Common myeloid progenitor, CD34-positive (primary cell): ENCODE results near the gene MAPK1.
A peak's percentile ranks its signal among the peaks of the same experiment; 100 is the strongest.

Experiments used
- CTCF ChIA-PET: fragments of 350-600 bp; sonication (Branson Sonifier 250); formaldehyde crosslinking; loops from one replicate; lab custom pipeline; 2021; ENCODE audit warnings: antibody characterized with exemption; lab: Charles Lee
- POLR2A ChIA-PET: fragments of 350-600 bp; sonication (Branson Sonifier 250); formaldehyde crosslinking; loops from one replicate; lab custom pipeline; 2021; ENCODE audit warnings: antibody characterized with exemption; lab: Charles Lee
- DNase-seq, 3 donors: peaks; one replicate each; pipeline versions ENCODE4 v3.0.0 to v3.0.0-alpha.2; 2013
- H3K27ac ChIP-seq, 2 experiments: 1 replicate in 1 of 2; 2 replicates in 1 of 2; pipeline ENCODE4 v1.7.0; 2013; ENCODE audit warnings: inconsistent platforms in 2 of 2, low read length in 2 of 2, mild to moderate bottlenecking in 2 of 2, low read depth in 1 of 2, moderate library complexity in 1 of 2; ENCODE audit not compliant: severe bottlenecking in 2 of 2, insufficient read depth in 1 of 2, poor library complexity in 1 of 2
- H3K27me3 ChIP-seq, 5 experiments: replicated peaks in 2 of 5; 1 replicate in 3 of 5; 2 replicates in 2 of 5; pipeline versions ENCODE4 v1.6.1 to v1.7.0; 2013; ENCODE audit warnings: low read length in 4 of 5, mild to moderate bottlenecking in 2 of 5, moderate library complexity in 2 of 5, inconsistent platforms in 1 of 5; ENCODE audit not compliant: insufficient read depth in 5 of 5, control insufficient read depth in 4 of 5
- H3K36me3 ChIP-seq, 4 experiments: 1 replicate in 2 of 4; 2 replicates in 2 of 4; pipeline versions ENCODE4 v1.6.1 to v1.7.0; 2013; ENCODE audit warnings: low read length in 3 of 4, control low read depth in 1 of 4, mild to moderate bottlenecking in 1 of 4; ENCODE audit not compliant: control insufficient read depth in 4 of 4, insufficient read depth in 4 of 4
- H3K4me1 ChIP-seq, 4 experiments: 1 replicate in 3 of 4; 2 replicates in 1 of 4; pipeline versions ENCODE4 v1.6.1 to v1.7.1; 2013; ENCODE audit warnings: low read length in 3 of 4, mild to moderate bottlenecking in 3 of 4, control low read depth in 1 of 4, inconsistent platforms in 1 of 4, moderate library complexity in 1 of 4; ENCODE audit not compliant: control insufficient read depth in 4 of 4, insufficient read depth in 4 of 4; ENCODE audit errors: control extremely low read depth in 1 of 4
- H3K4me3 ChIP-seq, 7 experiments: 1 replicate in 4 of 7; 2 replicates in 3 of 7; pipeline versions ENCODE4 v1.5.1 to v1.7.0; 2013; ENCODE audit warnings: mild to moderate bottlenecking in 7 of 7, low read length in 6 of 7, moderate library complexity in 6 of 7, inconsistent platforms in 2 of 7, low read depth in 2 of 7, control low read depth in 1 of 7; ENCODE audit not compliant: insufficient read depth in 4 of 7, control insufficient read depth in 1 of 7; ENCODE audit errors: extremely low read depth in 1 of 7
- H3K9me3 ChIP-seq, 5 experiments: 1 replicate in 4 of 5; 2 replicates in 1 of 5; pipeline versions ENCODE4 v1.6.1 to v1.7.1; 2013; ENCODE audit warnings: low read length in 4 of 5, mild to moderate bottlenecking in 2 of 5, inconsistent platforms in 1 of 5, low read depth in 1 of 5, moderate library complexity in 1 of 5; ENCODE audit not compliant: control insufficient read depth in 4 of 5, insufficient read depth in 2 of 5; ENCODE audit errors: control extremely low read depth in 1 of 5
- WGBS: methylation state at CpG from one replicate; pipeline ENCODE4 v1.1.5; 2013; ENCODE audit not compliant: insufficient coverage; 5-methylcytosine and 5-hydroxymethylcytosine counted together

Gene MAPK1

GRCh38 chr22:21713428-21714058 is 153.9 kb downstream of the MAPK1 start:
- Histone ChIP-seq H3K4me3 (no peak overlapping the region), H3K36me3 (peaks cover 0 to 18% (median 5%) of the 10 kb centered on the region in 4 experiments), H3K27me3 (no peaks in the 10 kb centered on the region), H3K9me3 (no peaks in the 10 kb centered on the region), H3K27ac (no peak overlapping the region), H3K4me1 (peaks cover 0 to 4% (median 1%) of the 10 kb centered on the region in 4 experiments)
- ChIA-PET CTCF (no interaction called here), POLR2A (no interaction called here)
- no peak for DNase-seq
- 93% methylated on average over 7 of the region's 9 CpGs for WGBS

GRCh38 chr22:21712751-21713427 is 154.6 kb downstream of the MAPK1 start:
- POLR2A ChIA-PET = no interaction called here

GRCh38 chr22:21711851-21712250 is 155.6 kb downstream of the MAPK1 start:
- 100% methylated on average over 3 of the region's 4 CpGs for WGBS
- ChIA-PET POLR2A (no interaction called here), CTCF (interaction anchor here (0.9 to 1.0 kb wide), 2 partner anchors 223 to 239 kb away, joined by 3 read pairs; no protein-coding TSS in a partner anchor)
- Histone ChIP-seq H3K36me3 (peaks cover 0 to 21% (median 5%) of the 10 kb centered on the region in 4 experiments), H3K27ac (no peak overlapping the region), H3K27me3 (no peaks in the 10 kb centered on the region), H3K4me1 (peaks cover 0 to 4% (median 1%) of the 10 kb centered on the region in 4 experiments), H3K4me3 (no peak overlapping the region), H3K9me3 (no peaks in the 10 kb centered on the region)
- DNase-seq = no peak

More at GRCh38 chr22:21712751-21713427, 154.6 kb downstream of the MAPK1 start:
- WGBS = 51% methylated on average over 12 of the region's 14 CpGs
- H3K36me3 ChIP-seq = peaks cover 0 to 18% (median 5%) of the 10 kb centered on the region in 4 experiments
- peak overlapping the region in 1 of 7 experiments; percentile 31 for H3K4me3 ChIP-seq
- H3K27ac ChIP-seq = no peak overlapping the region
- no peaks in the 10 kb centered on the region for H3K27me3 ChIP-seq
- peak; percentile 74 to 81 (median 77) for DNase-seq
- no peaks in the 10 kb centered on the region for H3K9me3 ChIP-seq
- CTCF ChIA-PET = no interaction called here
- H3K4me1 ChIP-seq = peaks cover 0 to 4% (median 1%) of the 10 kb centered on the region in 4 experiments

GRCh38 chr22:21710156-21710555 is 157.3 kb downstream of the MAPK1 start:
- Histone ChIP-seq H3K27me3 (no peaks in the 10 kb centered on the region), H3K27ac (no peak overlapping the region), H3K4me1 (peaks cover 0 to 4% (median 1%) of the 10 kb centered on the region in 4 experiments), H3K9me3 (no peaks in the 10 kb centered on the region), H3K4me3 (no peak overlapping the region), H3K36me3 (peaks cover 0 to 21% (median 6%) of the 10 kb centered on the region in 4 experiments)
- DNase-seq = no peak
- ChIA-PET CTCF (interaction anchor here (1.0 kb wide), 1 partner anchor 12 kb away, joined by 4 read pairs; no protein-coding TSS in a partner anchor), POLR2A (no interaction called here)
- 87% methylated on average over 7 of the region's 7 CpGs for WGBS

- Histone ChIP-seq H3K4me1 (peaks cover 0 to 4% (median 1%) of the 10 kb centered on the region in 4 experiments), H3K9me3 (no peaks in the 10 kb centered on the region), H3K36me3 (peaks cover 0 to 21% (median 7%) of the 10 kb centered on the region in 4 experiments), H3K4me3 (no peak overlapping the region), H3K27ac (no peak overlapping the region), H3K27me3 (no peaks in the 10 kb centered on the region)
- CTCF ChIA-PET = no interaction called here
- POLR2A ChIA-PET = no interaction called here
- 98% methylated on average over 8 of the region's 8 CpGs for WGBS
- DNase-seq = no peak
These were observed 157.8 kb downstream of the MAPK1 start for GRCh38 chr22:21709688-21710087.

GRCh38 chr22:21708960-21709359 is 158.5 kb downstream of the MAPK1 start:
- CTCF ChIA-PET = no interaction called here
- POLR2A ChIA-PET = no interaction called here

GRCh38 chr22:21707677-21708076 is 159.8 kb downstream of the MAPK1 start:
- H3K27ac ChIP-seq = no peak overlapping the region
- no peaks in the 10 kb centered on the region for H3K27me3 ChIP-seq
- H3K4me1 ChIP-seq = no peaks in the 10 kb centered on the region
- WGBS = 100% methylated on average over 3 of the region's 3 CpGs
- ChIA-PET CTCF (no interaction called here), POLR2A (no interaction called here)
- H3K4me3 ChIP-seq = no peak overlapping the region
- no peak for DNase-seq
- H3K9me3 ChIP-seq = no peaks in the 10 kb centered on the region
- H3K36me3 ChIP-seq = peaks cover 3 to 35% (median 12%) of the 10 kb centered on the region in 4 experiments

More at GRCh38 chr22:21708960-21709359, 158.5 kb downstream of the MAPK1 start:
- no peaks in the 10 kb centered on the region for H3K27me3 ChIP-seq
- no peak for DNase-seq
- 97% methylated on average over 6 of the region's 6 CpGs for WGBS
- H3K9me3 ChIP-seq = no peaks in the 10 kb centered on the region
- H3K27ac ChIP-seq = no peak overlapping the region
- H3K4me1 ChIP-seq = peaks cover 0 to 4% (median 1%) of the 10 kb centered on the region in 4 experiments
- H3K4me3 ChIP-seq = no peak overlapping the region
- H3K36me3 ChIP-seq = peaks cover 0 to 24% (median 8%) of the 10 kb centered on the region in 4 experiments
